GM19099 (cell line): Measurements from ENCODE around the gene CCDC177.

ENCODE experiments used
- POLR2A ChIP-seq: IDR thresholded peaks from 3 replicates; pipeline ENCODE4 v1.6.1; 2011; ENCODE audit warnings: low read depth; ENCODE audit not compliant: insufficient read length; ENCODE audit errors: extremely low read depth

The CCDC177 gene

GRCh38 chr14:69529563-69529962, 45.1 kb downstream of the CCDC177 start:
- TF ChIP-seq POLR2A: no peak

DNA sequence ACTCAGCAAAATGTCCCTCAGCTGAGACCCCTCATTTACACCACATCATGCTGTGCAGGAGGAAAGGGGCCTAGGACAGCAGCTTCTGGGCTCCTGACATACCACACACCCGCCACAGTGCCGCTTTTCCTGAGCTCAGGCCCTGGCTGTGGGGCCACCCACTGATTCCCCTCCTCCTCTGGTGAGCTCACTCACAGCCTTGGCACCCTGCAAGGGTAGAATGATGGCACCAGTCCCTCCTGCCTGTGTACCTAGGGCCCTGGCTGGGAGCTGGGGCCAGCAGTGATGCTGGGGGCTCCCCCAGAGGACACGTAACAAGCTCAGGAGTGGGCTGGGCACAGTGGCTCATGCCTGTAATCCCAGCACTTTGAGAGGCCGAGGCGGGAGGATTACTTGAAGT, 45.7 kb downstream of the CCDC177 start:
- TF ChIP-seq POLR2A: no peak

GRCh38 chr14:69528143-69528542, 46.5 kb downstream of the CCDC177 start:
- TF ChIP-seq POLR2A: no peak

DNA sequence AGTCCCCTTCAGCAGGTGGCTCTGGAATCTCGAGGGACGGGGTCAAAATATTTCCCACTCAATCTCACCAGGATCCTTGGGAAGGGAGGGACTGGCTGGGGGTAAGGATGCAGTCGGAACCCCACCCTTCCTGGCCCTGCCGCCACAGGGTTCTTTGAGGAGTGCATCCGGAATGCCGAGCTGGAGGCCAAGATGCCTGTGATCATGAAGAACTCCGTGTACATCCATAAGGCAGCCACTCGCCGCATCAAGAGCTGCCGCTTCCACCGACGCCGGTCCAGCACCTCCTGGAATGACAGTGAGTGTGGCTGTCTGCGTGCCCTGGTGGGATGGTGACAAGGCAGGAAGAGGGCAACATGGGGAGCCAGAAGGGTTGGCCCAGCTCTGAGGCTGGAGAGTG, 47.0 kb downstream of the CCDC177 start:
- no peak for TF ChIP-seq POLR2A

GRCh38 chr14:69525896-69526295, 48.8 kb downstream of the CCDC177 start:
- no peak for TF ChIP-seq POLR2A

DNA sequence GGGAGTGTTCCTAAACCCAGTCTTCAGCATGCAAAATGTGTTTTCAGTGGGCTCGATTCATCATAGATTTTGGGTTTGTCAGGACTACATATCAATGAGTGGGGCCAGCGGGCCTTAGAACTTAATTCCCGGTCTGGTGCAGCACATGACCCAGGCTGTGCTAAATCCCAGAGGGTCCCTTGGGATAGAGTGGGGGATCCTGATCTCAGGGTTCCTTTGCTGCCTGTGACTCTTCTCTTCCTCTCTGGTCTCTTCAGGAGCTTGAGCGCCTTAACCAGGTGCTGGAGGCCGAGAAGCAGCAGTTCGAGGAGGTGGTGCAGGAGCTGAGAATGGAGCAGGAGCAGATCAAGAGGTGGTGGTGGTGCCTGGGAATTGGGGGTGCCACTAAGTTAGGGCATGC, 52.6 kb downstream of the CCDC177 start:
- no peak for TF ChIP-seq POLR2A
